Fibroblast of pulmonary artery (primary cell): ENCODE measurements around the gene ITM2B.

Experiments
- DNase-seq: peaks from one replicate; pipeline ENCODE4 v3.0.0-alpha.2; 2010; ENCODE audit warnings: low read depth
- H3K4me3 ChIP-seq: replicated peaks from 2 replicates; pipeline ENCODE4 v1.5.1; 2011; ENCODE audit warnings: low read depth, mild to moderate bottlenecking, control low read depth, low read length, moderate library complexity
- TF ChIP-seq, protein P1 (sequence below): IDR thresholded peaks from 2 replicates; pipeline ENCODE4 v1.5.1; 2011; ENCODE audit warnings: mild to moderate bottlenecking, control low read depth, low read length, inconsistent platforms; ENCODE audit errors: missing control alignments

Gene ITM2B

DNA sequence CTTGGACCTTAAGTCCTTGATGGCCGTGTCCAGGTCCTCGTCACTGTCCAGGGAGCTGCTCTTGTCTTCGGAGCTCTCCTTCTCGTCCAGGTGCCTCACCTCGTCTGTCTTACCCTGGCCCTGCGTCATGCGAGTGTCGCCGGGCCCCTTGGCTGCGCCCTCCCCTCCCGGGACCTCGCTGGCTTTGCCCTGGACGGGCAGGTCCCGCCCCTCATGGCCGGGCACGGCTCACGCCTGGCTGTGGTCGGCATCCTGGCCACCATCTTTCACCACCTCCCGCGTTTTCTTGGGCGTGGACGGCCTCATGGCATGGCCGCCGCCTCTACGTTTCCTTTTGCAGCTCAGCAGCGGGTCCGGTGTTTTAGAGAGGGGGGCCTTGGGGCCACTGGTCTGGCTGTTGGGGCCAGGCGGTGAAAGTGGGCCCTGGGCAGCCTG is 85.4 kb downstream of the ITM2B start:
- TF ChIP-seq, protein P1, sequence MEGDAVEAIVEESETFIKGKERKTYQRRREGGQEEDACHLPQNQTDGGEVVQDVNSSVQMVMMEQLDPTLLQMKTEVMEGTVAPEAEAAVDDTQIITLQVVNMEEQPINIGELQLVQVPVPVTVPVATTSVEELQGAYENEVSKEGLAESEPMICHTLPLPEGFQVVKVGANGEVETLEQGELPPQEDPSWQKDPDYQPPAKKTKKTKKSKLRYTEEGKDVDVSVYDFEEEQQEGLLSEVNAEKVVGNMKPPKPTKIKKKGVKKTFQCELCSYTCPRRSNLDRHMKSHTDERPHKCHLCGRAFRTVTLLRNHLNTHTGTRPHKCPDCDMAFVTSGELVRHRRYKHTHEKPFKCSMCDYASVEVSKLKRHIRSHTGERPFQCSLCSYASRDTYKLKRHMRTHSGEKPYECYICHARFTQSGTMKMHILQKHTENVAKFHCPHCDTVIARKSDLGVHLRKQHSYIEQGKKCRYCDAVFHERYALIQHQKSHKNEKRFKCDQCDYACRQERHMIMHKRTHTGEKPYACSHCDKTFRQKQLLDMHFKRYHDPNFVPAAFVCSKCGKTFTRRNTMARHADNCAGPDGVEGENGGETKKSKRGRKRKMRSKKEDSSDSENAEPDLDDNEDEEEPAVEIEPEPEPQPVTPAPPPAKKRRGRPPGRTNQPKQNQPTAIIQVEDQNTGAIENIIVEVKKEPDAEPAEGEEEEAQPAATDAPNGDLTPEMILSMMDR = no peak
- H3K4me3 ChIP-seq = no peak overlapping the region
- no peak for DNase-seq

DNA sequence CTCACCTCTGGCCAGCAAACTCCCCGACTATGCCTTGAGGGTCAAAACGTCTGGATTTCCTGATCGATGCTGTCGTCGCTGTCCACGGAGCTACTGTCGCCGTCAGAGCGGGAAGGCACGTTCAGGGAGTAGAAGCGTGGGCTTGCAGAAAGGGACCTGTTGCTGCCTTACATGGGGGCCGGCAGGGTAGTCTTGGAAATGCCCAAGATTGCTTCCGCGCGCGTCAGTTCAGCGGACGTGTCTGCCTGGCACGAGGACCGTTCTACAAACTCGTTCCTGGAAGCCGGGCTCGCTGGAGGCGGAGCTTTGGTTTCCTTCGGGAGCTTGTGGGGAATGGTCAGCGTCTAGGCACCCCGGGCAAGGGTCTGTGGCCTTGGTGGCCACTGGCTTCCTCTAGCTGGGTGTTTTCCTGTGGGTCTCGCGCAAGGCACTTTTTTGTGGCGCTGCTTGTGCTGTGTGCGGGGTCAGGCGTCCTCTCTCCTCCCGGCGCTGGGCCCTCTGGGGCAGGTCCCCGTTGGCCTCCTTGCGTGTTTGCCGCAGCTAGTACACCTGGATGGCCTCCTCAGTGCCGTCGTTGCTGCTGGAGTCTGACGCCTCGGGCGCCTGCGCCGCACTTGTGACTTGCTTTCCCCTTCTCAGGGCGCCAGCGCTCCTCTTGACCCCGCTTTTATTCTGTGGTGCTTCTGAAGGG is 86.0 kb downstream of the ITM2B start:
- H3K4me3 ChIP-seq = no peak overlapping the region
- DNase-seq = no peak
- TF ChIP-seq, protein P1 = no peak
